Loucy (cell line): ENCODE measurements around the gene OR5H2.

Experiments used
- H2AFZ ChIP-seq: fragments of 200-600 bp; sonication (generic); 2 replicates; pipeline ENCODE4 v1.6.0; 2016; ENCODE audit warnings: antibody characterized with exemption, mild to moderate bottlenecking, low read length, moderate library complexity
- H3F3A ChIP-seq: fragments of 200-600 bp; 2 replicates; pipeline ENCODE4 v1.6.0; 2016; ENCODE audit warnings: antibody characterized with exemption, low read depth, mild to moderate bottlenecking
- H3K27me3 ChIP-seq: fragments of 200-600 bp; sonication (generic); 2 replicates; pipeline ENCODE4 v1.6.1; 2014; ENCODE audit warnings: low read length, mild to moderate bottlenecking; ENCODE audit not compliant: insufficient read depth, poor library complexity, severe bottlenecking
- H3K36me3 ChIP-seq: fragments of 200-600 bp; sonication (generic); 2 replicates; pipeline ENCODE4 v1.6.1; 2016; ENCODE audit warnings: low read length; ENCODE audit not compliant: insufficient read depth
- H3K4me1 ChIP-seq: fragments of 200-600 bp; sonication (generic); 2 replicates; pipeline ENCODE4 v1.5.1; 2014; ENCODE audit warnings: low read length, mild to moderate bottlenecking; ENCODE audit not compliant: insufficient read depth, poor library complexity, severe bottlenecking
- H3K4me2 ChIP-seq: fragments of 200-600 bp; sonication (generic); 2 replicates; pipeline ENCODE4 v1.6.0; 2014; ENCODE audit warnings: antibody characterized with exemption, low read length, low read depth, mild to moderate bottlenecking; ENCODE audit not compliant: poor library complexity, severe bottlenecking
- H3K4me3 ChIP-seq: fragments of 200-600 bp; sonication (generic); 2 replicates; pipeline ENCODE4 v1.5.1; 2014; ENCODE audit warnings: low read length, mild to moderate bottlenecking, mixed read lengths; ENCODE audit not compliant: poor library complexity, severe bottlenecking
- H3K79me2 ChIP-seq: fragments of 200-600 bp; sonication (generic); 2 replicates; pipeline ENCODE4 v1.6.1; 2014; ENCODE audit warnings: low read length; ENCODE audit not compliant: insufficient read depth
- H3K9ac ChIP-seq: fragments of 200-600 bp; sonication (generic); 2 replicates; pipeline ENCODE4 v1.6.0; 2014; ENCODE audit warnings: mild to moderate bottlenecking, low read depth, low read length, moderate library complexity; ENCODE audit not compliant: poor library complexity, severe bottlenecking
- H3K9me2 ChIP-seq: fragments of 200-600 bp; sonication (generic); replicated peaks from 2 replicates; pipeline ENCODE4 v1.6.1; 2016; ENCODE audit warnings: low read depth, low read length, mixed read lengths
- H3K9me3 ChIP-seq: fragments of 200-600 bp; sonication (generic); 2 replicates; pipeline ENCODE4 v1.6.1; 2014; ENCODE audit warnings: mild to moderate bottlenecking, antibody characterized with exemption, low read length, low read depth; ENCODE audit not compliant: insufficient read depth
- H4K20me1 ChIP-seq: fragments of 200-600 bp; sonication (generic); 2 replicates; pipeline ENCODE4 v1.6.0; 2014; ENCODE audit warnings: antibody characterized with exemption, low read length, mild to moderate bottlenecking; ENCODE audit not compliant: insufficient read depth, poor library complexity, severe bottlenecking
- EZH2phosphoT487 ChIP-seq: fragments of 200-600 bp; IDR thresholded peaks from 2 replicates; pipeline ENCODE4 v1.6.1; 2018; ENCODE audit warnings: antibody characterized with exemption, mild to moderate bottlenecking, moderate library complexity, borderline replicate concordance
- TF ChIP-seq, protein P1 (sequence below): fragments of 200-600 bp; sonication (generic); conservative IDR thresholded peaks from 2 replicates; pipeline ENCODE4 v1.5.1; 2014; ENCODE audit warnings: mild to moderate bottlenecking, antibody characterized with exemption, low read length

Gene OR5H2

GRCh38 chr3:98329392-98330124 is 47.3 kb downstream of the OR5H2 start:
- no peaks in the 10 kb centered on the region for H3K4me1 ChIP-seq
- H3K9me3 ChIP-seq = no peaks in the 10 kb centered on the region
- no peaks in the 10 kb centered on the region for H3K27me3 ChIP-seq
- no peaks in the 10 kb centered on the region for H3K79me2 ChIP-seq
- no peak overlapping the region for H3K4me3 ChIP-seq
- H3K9me2 ChIP-seq = no peaks in the 10 kb centered on the region
- no peaks in the 10 kb centered on the region for H3F3A ChIP-seq
- no peaks in the 10 kb centered on the region for H3K36me3 ChIP-seq
- peak overlapping the region; percentile 10 for H3K4me2 ChIP-seq
- no peaks in the 10 kb centered on the region for H4K20me1 ChIP-seq
- no peak for TF ChIP-seq EZH2phosphoT487
- TF ChIP-seq, protein P1, sequence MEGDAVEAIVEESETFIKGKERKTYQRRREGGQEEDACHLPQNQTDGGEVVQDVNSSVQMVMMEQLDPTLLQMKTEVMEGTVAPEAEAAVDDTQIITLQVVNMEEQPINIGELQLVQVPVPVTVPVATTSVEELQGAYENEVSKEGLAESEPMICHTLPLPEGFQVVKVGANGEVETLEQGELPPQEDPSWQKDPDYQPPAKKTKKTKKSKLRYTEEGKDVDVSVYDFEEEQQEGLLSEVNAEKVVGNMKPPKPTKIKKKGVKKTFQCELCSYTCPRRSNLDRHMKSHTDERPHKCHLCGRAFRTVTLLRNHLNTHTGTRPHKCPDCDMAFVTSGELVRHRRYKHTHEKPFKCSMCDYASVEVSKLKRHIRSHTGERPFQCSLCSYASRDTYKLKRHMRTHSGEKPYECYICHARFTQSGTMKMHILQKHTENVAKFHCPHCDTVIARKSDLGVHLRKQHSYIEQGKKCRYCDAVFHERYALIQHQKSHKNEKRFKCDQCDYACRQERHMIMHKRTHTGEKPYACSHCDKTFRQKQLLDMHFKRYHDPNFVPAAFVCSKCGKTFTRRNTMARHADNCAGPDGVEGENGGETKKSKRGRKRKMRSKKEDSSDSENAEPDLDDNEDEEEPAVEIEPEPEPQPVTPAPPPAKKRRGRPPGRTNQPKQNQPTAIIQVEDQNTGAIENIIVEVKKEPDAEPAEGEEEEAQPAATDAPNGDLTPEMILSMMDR = peak; percentile 79
- peak overlapping the region; percentile 84 for H2AFZ ChIP-seq
- H3K9ac ChIP-seq = no peak overlapping the region

DNA sequence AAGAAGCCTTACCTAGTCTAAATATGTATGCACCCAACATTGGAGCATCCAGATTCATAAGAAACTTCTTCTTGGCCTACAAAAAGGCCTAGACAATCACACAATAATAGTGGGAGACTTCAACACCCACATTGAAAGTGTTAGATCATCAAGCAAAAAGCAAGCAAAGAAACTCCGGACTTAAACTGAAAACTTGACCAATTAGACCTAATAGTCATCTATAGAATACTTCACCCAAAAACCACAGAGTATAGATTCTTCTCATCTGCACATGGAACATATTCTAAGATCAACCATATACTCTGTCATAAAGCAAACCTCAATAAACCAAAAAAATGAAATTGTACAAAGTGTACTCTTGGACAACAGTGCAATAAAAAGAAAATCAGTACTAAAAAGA is 49.0 kb downstream of the OR5H2 start:
- no peaks in the 10 kb centered on the region for H3F3A ChIP-seq
- no peak overlapping the region for H3K9ac ChIP-seq
- TF ChIP-seq EZH2phosphoT487 = no peak
- TF ChIP-seq, protein P1 = no peak
- H3K9me2 ChIP-seq = no peaks in the 10 kb centered on the region
- H3K27me3 ChIP-seq = no peaks in the 10 kb centered on the region
- H3K79me2 ChIP-seq = no peaks in the 10 kb centered on the region
- no peak overlapping the region for H2AFZ ChIP-seq
- H4K20me1 ChIP-seq = no peaks in the 10 kb centered on the region
- no peak overlapping the region for H3K4me2 ChIP-seq
- no peaks in the 10 kb centered on the region for H3K36me3 ChIP-seq
- H3K4me1 ChIP-seq = no peaks in the 10 kb centered on the region
- no peak overlapping the region for H3K4me3 ChIP-seq
- no peaks in the 10 kb centered on the region for H3K9me3 ChIP-seq
